PC-3 (cell line): ENCODE measurements around the gene CHST11.

ENCODE experiments used
- CTCF ChIP-seq: fragments of 300-600 bp; sonication (generic); conservative IDR thresholded peaks from 2 replicates; pipeline ENCODE4 v1.5.1; 2017; ENCODE audit warnings: antibody characterized with exemption, low read depth, mild to moderate bottlenecking, low read length
- EZH2 ChIP-seq: fragments of 300-600 bp; sonication (generic); IDR thresholded peaks from one replicate; pipeline ENCODE4 v1.6.1; 2017; ENCODE audit warnings: antibody characterized with exemption, mild to moderate bottlenecking, low read length; ENCODE audit not compliant: unreplicated experiment
- EZH2phosphoT487 ChIP-seq: fragments of 300-600 bp; sonication (generic); IDR thresholded peaks from 2 replicates; pipeline ENCODE4 v1.6.1; 2018; ENCODE audit warnings: mild to moderate bottlenecking, antibody characterized with exemption, low read length, borderline replicate concordance

GRCh38 chr12:104549815-104550480 lies 93.2 kb downstream of the CHST11 start:
- no peak for TF ChIP-seq CTCF
- TF ChIP-seq EZH2 = no peak
- TF ChIP-seq EZH2phosphoT487 = no peak
